Measurements from ENCODE around the gene BAG2. TPM values are rescaled to one million over a fixed set of nuclear protein-coding genes. Genes with fewer than 3 reads are reported as not detected.

The BAG2 gene
- total and polyA plus RNA-seq, 2 of the 13 experiments (the other 11 are each of a cell fraction or from before 2014, with no cell fraction given), result 5.7 to 15.1 TPM

GRCh38 chr6:57172136-57173055, at the start of gene BAG2 (continued):
- TF ChIP-seq, protein P1, sequence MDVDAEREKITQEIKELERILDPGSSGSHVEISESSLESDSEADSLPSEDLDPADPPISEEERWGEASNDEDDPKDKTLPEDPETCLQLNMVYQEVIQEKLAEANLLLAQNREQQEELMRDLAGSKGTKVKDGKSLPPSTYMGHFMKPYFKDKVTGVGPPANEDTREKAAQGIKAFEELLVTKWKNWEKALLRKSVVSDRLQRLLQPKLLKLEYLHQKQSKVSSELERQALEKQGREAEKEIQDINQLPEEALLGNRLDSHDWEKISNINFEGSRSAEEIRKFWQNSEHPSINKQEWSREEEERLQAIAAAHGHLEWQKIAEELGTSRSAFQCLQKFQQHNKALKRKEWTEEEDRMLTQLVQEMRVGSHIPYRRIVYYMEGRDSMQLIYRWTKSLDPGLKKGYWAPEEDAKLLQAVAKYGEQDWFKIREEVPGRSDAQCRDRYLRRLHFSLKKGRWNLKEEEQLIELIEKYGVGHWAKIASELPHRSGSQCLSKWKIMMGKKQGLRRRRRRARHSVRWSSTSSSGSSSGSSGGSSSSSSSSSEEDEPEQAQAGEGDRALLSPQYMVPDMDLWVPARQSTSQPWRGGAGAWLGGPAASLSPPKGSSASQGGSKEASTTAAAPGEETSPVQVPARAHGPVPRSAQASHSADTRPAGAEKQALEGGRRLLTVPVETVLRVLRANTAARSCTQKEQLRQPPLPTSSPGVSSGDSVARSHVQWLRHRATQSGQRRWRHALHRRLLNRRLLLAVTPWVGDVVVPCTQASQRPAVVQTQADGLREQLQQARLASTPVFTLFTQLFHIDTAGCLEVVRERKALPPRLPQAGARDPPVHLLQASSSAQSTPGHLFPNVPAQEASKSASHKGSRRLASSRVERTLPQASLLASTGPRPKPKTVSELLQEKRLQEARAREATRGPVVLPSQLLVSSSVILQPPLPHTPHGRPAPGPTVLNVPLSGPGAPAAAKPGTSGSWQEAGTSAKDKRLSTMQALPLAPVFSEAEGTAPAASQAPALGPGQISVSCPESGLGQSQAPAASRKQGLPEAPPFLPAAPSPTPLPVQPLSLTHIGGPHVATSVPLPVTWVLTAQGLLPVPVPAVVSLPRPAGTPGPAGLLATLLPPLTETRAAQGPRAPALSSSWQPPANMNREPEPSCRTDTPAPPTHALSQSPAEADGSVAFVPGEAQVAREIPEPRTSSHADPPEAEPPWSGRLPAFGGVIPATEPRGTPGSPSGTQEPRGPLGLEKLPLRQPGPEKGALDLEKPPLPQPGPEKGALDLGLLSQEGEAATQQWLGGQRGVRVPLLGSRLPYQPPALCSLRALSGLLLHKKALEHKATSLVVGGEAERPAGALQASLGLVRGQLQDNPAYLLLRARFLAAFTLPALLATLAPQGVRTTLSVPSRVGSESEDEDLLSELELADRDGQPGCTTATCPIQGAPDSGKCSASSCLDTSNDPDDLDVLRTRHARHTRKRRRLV (CRISPR knock-in tag; IDR thresholded peaks at IDR 0.05), result peak; percentile 50; the same call in 1 of the 2 replicates
- TF ChIP-seq RFX3 (CRISPR knock-in tag; IDR thresholded peaks at IDR 0.05) (no peak), CEBPB (IDR thresholded peaks at IDR 0.05; ENCODE audit: borderline replicate concordance, low read depth, low read length) (no peak), ZNF562 (CRISPR knock-in tag; IDR thresholded peaks at IDR 0.05; ENCODE audit: borderline replicate concordance) (no peak), ZNF687 (CRISPR knock-in tag; IDR thresholded peaks at IDR 0.05) (peak; percentile 99), XRCC5 (optimal IDR thresholded peaks at IDR 0.05; ENCODE audit: low read length) (peak; percentile 87), MIER2 (CRISPR knock-in tag; IDR thresholded peaks at IDR 0.05) (0 out of 2 replicates have a peak, but pooled peaks have one; percentile 11), ZNF383 (CRISPR knock-in tag; IDR thresholded peaks at IDR 0.05; ENCODE audit: borderline replicate concordance) (0 out of 2 replicates have a peak, but pooled peaks have one; percentile 17), ZNF326 (CRISPR knock-in tag; IDR thresholded peaks at IDR 0.05; ENCODE audit: borderline replicate concordance) (no peak), REL (CRISPR knock-in tag; conservative IDR thresholded peaks at IDR 0.05) (no peak; the same call in none of the 2 replicates), ZNF629 (CRISPR knock-in tag; conservative IDR thresholded peaks at IDR 0.05) (peak; percentile 62; the same call in 1 of the 2 replicates), PCBP2 (optimal IDR thresholded peaks at IDR 0.05; ENCODE audit: low read depth, low read length, poor library complexity, severe bottlenecking) (no peak), ARNT (IDR thresholded peaks at IDR 0.05) (no peak), CBX5 (CRISPR knock-in tag; IDR thresholded peaks at IDR 0.05; ENCODE audit: borderline replicate concordance) (peak; percentile 24; the same call in 1 of the 2 replicates), NCOR1 (IDR thresholded peaks at IDR 0.05; ENCODE audit: borderline replicate concordance, low read length) (peak; percentile 52; the same call in 1 of the 2 replicates), POGK (CRISPR knock-in tag; conservative IDR thresholded peaks at IDR 0.05) (peak; percentile 86; the same call in 1 of the 2 replicates), HES4 (CRISPR knock-in tag; IDR thresholded peaks at IDR 0.05; ENCODE audit: borderline replicate concordance) (peak; percentile 89)

Measured in HepG2 (cell line).